ENCODE results near the gene C16orf46. TPM values are rescaled to one million over a fixed set of nuclear protein-coding genes. Genes with fewer than 3 reads are reported as not detected.

Gene C16orf46
- total and polyA plus RNA-seq, 2 of the 13 experiments (the other 11 are each of a cell fraction or from before 2014, with no cell fraction given): 0.38 to 0.55 TPM

- TF ChIP-seq ARID5B (CRISPR knock-in tag; IDR thresholded peaks at IDR 0.05) (no peak; the same call in 1 of the 2 replicates), NFATC3 (CRISPR knock-in tag; IDR thresholded peaks at IDR 0.05) (no peak), DNMT3B (CRISPR knock-in tag; conservative IDR thresholded peaks at IDR 0.05) (no peak), ZNF619 (CRISPR knock-in tag; IDR thresholded peaks at IDR 0.05) (no peak), MED13 (CRISPR knock-in tag; IDR thresholded peaks at IDR 0.05) (no peak), ZNF468 (CRISPR knock-in tag; IDR thresholded peaks at IDR 0.05) (no peak; the same call in 1 of the 2 replicates), LRRFIP1 (CRISPR knock-in tag; conservative IDR thresholded peaks at IDR 0.05) (no peak), ZNF30 (CRISPR knock-in tag; IDR thresholded peaks at IDR 0.05) (no peak), HNF1B (CRISPR knock-in tag; IDR thresholded peaks at IDR 0.05) (no peak), SYNCRIP (IDR thresholded peaks at IDR 0.05; ENCODE audit: insufficient read depth, low read depth, low read length) (no peak), KDM1A (CRISPR knock-in tag; IDR thresholded peaks at IDR 0.05) (no peak)
- TF ChIP-seq, protein P1, sequence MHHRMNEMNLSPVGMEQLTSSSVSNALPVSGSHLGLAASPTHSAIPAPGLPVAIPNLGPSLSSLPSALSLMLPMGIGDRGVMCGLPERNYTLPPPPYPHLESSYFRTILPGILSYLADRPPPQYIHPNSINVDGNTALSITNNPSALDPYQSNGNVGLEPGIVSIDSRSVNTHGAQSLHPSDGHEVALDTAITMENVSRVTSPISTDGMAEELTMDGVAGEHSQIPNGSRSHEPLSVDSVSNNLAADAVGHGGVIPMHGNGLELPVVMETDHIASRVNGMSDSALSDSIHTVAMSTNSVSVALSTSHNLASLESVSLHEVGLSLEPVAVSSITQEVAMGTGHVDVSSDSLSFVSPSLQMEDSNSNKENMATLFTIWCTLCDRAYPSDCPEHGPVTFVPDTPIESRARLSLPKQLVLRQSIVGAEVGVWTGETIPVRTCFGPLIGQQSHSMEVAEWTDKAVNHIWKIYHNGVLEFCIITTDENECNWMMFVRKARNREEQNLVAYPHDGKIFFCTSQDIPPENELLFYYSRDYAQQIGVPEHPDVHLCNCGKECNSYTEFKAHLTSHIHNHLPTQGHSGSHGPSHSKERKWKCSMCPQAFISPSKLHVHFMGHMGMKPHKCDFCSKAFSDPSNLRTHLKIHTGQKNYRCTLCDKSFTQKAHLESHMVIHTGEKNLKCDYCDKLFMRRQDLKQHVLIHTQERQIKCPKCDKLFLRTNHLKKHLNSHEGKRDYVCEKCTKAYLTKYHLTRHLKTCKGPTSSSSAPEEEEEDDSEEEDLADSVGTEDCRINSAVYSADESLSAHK (CRISPR knock-in tag; IDR thresholded peaks at IDR 0.05; ENCODE audit: borderline replicate concordance): no peak
- TF ChIP-seq, protein P2, sequence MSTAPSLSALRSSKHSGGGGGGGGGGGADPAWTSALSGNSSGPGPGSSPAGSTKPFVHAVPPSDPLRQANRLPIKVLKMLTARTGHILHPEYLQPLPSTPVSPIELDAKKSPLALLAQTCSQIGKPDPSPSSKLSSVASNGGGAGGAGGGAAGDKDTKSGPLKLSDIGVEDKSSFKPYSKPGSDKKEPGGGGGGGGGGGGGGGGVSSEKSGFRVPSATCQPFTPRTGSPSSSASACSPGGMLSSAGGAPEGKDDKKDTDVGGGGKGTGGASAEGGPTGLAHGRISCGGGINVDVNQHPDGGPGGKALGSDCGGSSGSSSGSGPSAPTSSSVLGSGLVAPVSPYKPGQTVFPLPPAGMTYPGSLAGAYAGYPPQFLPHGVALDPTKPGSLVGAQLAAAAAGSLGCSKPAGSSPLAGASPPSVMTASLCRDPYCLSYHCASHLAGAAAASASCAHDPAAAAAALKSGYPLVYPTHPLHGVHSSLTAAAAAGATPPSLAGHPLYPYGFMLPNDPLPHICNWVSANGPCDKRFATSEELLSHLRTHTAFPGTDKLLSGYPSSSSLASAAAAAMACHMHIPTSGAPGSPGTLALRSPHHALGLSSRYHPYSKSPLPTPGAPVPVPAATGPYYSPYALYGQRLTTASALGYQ (CRISPR knock-in tag; IDR thresholded peaks at IDR 0.05): no peak
- TF ChIP-seq, protein P3, sequence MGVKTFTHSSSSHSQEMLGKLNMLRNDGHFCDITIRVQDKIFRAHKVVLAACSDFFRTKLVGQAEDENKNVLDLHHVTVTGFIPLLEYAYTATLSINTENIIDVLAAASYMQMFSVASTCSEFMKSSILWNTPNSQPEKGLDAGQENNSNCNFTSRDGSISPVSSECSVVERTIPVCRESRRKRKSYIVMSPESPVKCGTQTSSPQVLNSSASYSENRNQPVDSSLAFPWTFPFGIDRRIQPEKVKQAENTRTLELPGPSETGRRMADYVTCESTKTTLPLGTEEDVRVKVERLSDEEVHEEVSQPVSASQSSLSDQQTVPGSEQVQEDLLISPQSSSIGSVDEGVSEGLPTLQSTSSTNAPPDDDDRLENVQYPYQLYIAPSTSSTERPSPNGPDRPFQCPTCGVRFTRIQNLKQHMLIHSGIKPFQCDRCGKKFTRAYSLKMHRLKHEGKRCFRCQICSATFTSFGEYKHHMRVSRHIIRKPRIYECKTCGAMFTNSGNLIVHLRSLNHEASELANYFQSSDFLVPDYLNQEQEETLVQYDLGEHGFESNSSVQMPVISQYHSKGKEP (CRISPR knock-in tag; IDR thresholded peaks at IDR 0.05): no peak
Measured at GRCh38 chr16:81035398-81035974, 41.6 kb downstream of the C16orf46 start, which contains the start of gene ATMIN (continued).

All from HepG2 (cell line).